Pericardium fibroblast (primary cell): ENCODE results near the gene USP17L30. TPM values are rescaled to one million over a fixed set of nuclear protein-coding genes. Genes with fewer than 3 reads are reported as not detected.

Experiments
- total RNA-seq: library from RNA; depleted of rRNA; stranded (reverse); fragments of >200 nt; gene quantifications from 2 replicates; pipeline ENCODE4 v1.2.3, GENCODE V29; 2015

USP17L30 gene, protein sequence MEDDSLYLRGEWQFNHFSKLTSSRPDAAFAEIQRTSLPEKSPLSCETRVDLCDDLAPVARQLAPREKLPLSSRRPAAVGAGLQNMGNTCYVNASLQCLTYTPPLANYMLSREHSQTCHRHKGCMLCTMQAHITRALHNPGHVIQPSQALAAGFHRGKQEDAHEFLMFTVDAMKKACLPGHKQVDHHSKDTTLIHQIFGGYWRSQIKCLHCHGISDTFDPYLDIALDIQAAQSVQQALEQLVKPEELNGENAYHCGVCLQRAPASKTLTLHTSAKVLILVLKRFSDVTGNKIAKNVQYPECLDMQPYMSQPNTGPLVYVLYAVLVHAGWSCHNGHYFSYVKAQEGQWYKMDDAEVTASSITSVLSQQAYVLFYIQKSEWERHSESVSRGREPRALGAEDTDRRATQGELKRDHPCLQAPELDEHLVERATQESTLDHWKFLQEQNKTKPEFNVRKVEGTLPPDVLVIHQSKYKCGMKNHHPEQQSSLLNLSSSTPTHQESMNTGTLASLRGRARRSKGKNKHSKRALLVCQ
- not detected in 2 replicates for total RNA-seq

GRCh38 chr4:9362829-9363228 lies at the start of gene USP17L30:
USP17L30 (plus strand) TSS chr4:9363129; CDS start chr4:9363129, 0 bp downstream.

DNA sequence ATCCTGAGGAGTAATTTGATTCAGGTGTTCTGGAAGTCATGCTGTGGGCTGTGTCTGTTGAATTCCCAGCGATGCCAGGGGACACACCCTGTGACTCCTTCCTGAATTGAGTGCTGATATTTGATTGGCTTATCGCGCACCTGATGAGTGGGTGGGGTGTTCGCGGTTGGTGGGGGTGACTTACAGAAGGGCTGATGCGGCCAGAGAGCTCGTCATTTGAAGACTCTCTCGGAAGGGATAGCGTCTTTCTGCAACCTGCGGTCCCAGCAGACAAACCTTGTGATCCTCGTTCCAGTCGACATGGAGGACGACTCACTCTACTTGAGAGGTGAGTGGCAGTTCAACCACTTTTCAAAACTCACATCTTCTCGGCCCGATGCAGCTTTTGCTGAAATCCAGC lies 38.1 kb upstream of the USP17L30 start, which contains the start of gene USP17L24:
Gene USP17L24 (plus strand): TSS at position 301 of the 400 bp plus-strand sequence. CDS start 0 bp downstream, at position 301.

DNA sequence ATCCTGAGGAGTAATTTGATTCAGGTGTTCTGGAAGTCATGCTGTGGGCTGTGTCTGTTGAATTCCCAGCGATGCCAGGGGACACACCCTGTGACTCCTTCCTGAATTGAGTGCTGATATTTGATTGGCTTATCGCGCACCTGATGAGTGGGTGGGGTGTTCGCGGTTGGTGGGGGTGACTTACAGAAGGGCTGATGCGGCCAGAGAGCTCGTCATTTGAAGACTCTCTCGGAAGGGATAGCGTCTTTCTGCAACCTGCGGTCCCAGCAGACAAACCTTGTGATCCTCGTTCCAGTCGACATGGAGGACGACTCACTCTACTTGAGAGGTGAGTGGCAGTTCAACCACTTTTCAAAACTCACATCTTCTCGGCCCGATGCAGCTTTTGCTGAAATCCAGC lies 33.3 kb upstream of the USP17L30 start, which contains the start of gene USP17L25:
Gene USP17L25 (plus strand): TSS at position 301 of the 400 bp plus-strand sequence. CDS start 0 bp downstream, at position 301.

DNA sequence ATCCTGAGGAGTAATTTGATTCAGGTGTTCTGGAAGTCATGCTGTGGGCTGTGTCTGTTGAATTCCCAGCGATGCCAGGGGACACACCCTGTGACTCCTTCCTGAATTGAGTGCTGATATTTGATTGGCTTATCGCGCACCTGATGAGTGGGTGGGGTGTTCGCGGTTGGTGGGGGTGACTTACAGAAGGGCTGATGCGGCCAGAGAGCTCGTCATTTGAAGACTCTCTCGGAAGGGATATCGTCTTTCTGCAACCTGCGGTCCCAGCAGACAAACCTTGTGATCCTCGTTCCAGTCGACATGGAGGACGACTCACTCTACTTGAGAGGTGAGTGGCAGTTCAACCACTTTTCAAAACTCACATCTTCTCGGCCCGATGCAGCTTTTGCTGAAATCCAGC lies 28.6 kb upstream of the USP17L30 start, which contains the start of gene USP17L26:
Gene USP17L26 (plus strand): TSS at position 301 of the 400 bp plus-strand sequence. CDS start 0 bp downstream, at position 301.

DNA sequence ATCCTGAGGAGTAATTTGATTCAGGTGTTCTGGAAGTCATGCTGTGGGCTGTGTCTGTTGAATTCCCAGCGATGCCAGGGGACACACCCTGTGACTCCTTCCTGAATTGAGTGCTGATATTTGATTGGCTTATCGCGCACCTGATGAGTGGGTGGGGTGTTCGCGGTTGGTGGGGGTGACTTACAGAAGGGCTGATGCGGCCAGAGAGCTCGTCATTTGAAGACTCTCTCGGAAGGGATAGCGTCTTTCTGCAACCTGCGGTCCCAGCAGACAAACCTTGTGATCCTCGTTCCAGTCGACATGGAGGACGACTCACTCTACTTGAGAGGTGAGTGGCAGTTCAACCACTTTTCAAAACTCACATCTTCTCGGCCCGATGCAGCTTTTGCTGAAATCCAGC lies 23.8 kb upstream of the USP17L30 start, which contains the start of gene USP17L5:
Gene USP17L5 (plus strand): TSS at position 301 of the 400 bp plus-strand sequence. CDS start 0 bp downstream, at position 301.

GRCh38 chr4:9343848-9344247 lies 19.1 kb upstream of the USP17L30 start, which contains the start of gene USP17L27:
USP17L27 (plus strand) TSS chr4:9344148; CDS start chr4:9344148, 0 bp downstream.

DNA sequence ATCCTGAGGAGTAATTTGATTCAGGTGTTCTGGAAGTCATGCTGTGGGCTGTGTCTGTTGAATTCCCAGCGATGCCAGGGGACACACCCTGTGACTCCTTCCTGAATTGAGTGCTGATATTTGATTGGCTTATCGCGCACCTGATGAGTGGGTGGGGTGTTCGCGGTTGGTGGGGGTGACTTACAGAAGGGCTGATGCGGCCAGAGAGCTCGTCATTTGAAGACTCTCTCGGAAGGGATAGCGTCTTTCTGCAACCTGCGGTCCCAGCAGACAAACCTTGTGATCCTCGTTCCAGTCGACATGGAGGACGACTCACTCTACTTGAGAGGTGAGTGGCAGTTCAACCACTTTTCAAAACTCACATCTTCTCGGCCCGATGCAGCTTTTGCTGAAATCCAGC lies 14.3 kb upstream of the USP17L30 start, which contains the start of gene USP17L28:
Gene USP17L28 (plus strand): TSS at position 301 of the 400 bp plus-strand sequence. CDS start 0 bp downstream, at position 301.

GRCh38 chr4:9353338-9353737 lies 9.6 kb upstream of the USP17L30 start, which contains the start of gene USP17L29:
USP17L29 (plus strand) TSS chr4:9353638; CDS start chr4:9353638, 0 bp downstream.

Other genes with a start within 250 kb of the USP17L30 start
- not detected in 2 replicates for gene FAM90A26, start 192.7 kb upstream of the USP17L30 start, total RNA-seq
- gene USP17L10, start 152.5 kb upstream of the USP17L30 start, total RNA-seq: not detected in 2 replicates
- not detected in 2 replicates for gene USP17L11, start 147.7 kb upstream of the USP17L30 start, total RNA-seq
- not detected in 2 replicates for gene USP17L12, start 143.0 kb upstream of the USP17L30 start, total RNA-seq
- not detected in 2 replicates for gene USP17L13, start 138.2 kb upstream of the USP17L30 start, total RNA-seq
- not detected in 2 replicates for gene USP17L15, start 128.7 kb upstream of the USP17L30 start, total RNA-seq
- not detected in 2 replicates for gene USP17L17, start 119.2 kb upstream of the USP17L30 start, total RNA-seq
- gene USP17L18, start 114.5 kb upstream of the USP17L30 start, total RNA-seq: not detected in 2 replicates
- gene USP17L19, start 109.8 kb upstream of the USP17L30 start, total RNA-seq: not detected in 2 replicates
- not detected in 2 replicates for gene USP17L20, start 105.0 kb upstream of the USP17L30 start, total RNA-seq
- not detected in 2 replicates for gene USP17L21, start 100.3 kb upstream of the USP17L30 start, total RNA-seq
- gene USP17L22, start 95.5 kb upstream of the USP17L30 start, total RNA-seq: not detected in 2 replicates
- gene USP17L24, start 38.0 kb upstream of the USP17L30 start, total RNA-seq: not detected in 2 replicates
- gene USP17L25, start 33.2 kb upstream of the USP17L30 start, total RNA-seq: not detected in 2 replicates
- gene USP17L26, start 28.5 kb upstream of the USP17L30 start, total RNA-seq: not detected in 2 replicates
- not detected in 2 replicates for gene USP17L5, start 23.7 kb upstream of the USP17L30 start, total RNA-seq
- not detected in 2 replicates for gene USP17L27, start 19.0 kb upstream of the USP17L30 start, total RNA-seq
- gene USP17L28, start 14.2 kb upstream of the USP17L30 start, total RNA-seq: not detected in 2 replicates
- gene USP17L29, start 9.5 kb upstream of the USP17L30 start, total RNA-seq: not detected in 2 replicates
- gene DEFB131A, start 81.3 kb downstream of the USP17L30 start, total RNA-seq: not detected in 2 replicates